HG03558 (cell line): ENCODE results near the gene LRRIQ1.
"Not testable (repeated sequence)": the region's sequence is repeated elsewhere in the genome, so short reads cannot be mapped to it uniquely, and the experiment has no call there.

Experiments
- ATAC-seq: cut with Tn5 transposase; IDR thresholded peaks from one replicate; pipeline ENCODE4 v1.9.1; 2021; ENCODE audit warnings: moderate number of reproducible peaks; ENCODE audit not compliant: unreplicated experiment; ENCODE audit errors: extremely low read depth

Gene LRRIQ1

GRCh38 chr12:85186236-85186635, 150.1 kb downstream of the LRRIQ1 start:
- no peak for ATAC-seq

GRCh38 chr12:85188619-85189018, 152.5 kb downstream of the LRRIQ1 start:
- ATAC-seq: no peak

- no peak for ATAC-seq
These were observed 154.6 kb downstream of the LRRIQ1 start for GRCh38 chr12:85190728-85191127.

- not testable (repeated sequence) for ATAC-seq
These were observed 167.7 kb downstream of the LRRIQ1 start for GRCh38 chr12:85203809-85204208.

GRCh38 chr12:85206543-85206942, 170.4 kb downstream of the LRRIQ1 start:
- no peak for ATAC-seq

- not testable (repeated sequence) for ATAC-seq
These were observed 188.2 kb downstream of the LRRIQ1 start for GRCh38 chr12:85224339-85224738.

- ATAC-seq: no peak
These were observed 189.3 kb downstream of the LRRIQ1 start for GRCh38 chr12:85225501-85225900.

- no peak for ATAC-seq
These were observed 201.2 kb downstream of the LRRIQ1 start for GRCh38 chr12:85237327-85237726.

- ATAC-seq: no peak
These were observed 208.4 kb downstream of the LRRIQ1 start for GRCh38 chr12:85244561-85244960.

- no peak for ATAC-seq
These were observed 217.7 kb downstream of the LRRIQ1 start for GRCh38 chr12:85253853-85254252.

GRCh38 chr12:85257671-85258070, 221.5 kb downstream of the LRRIQ1 start:
- no peak for ATAC-seq

- ATAC-seq: no peak
These were observed 224.3 kb downstream of the LRRIQ1 start for GRCh38 chr12:85260447-85260846.

- ATAC-seq: no peak
These were observed 224.7 kb downstream of the LRRIQ1 start for GRCh38 chr12:85260896-85261295.

GRCh38 chr12:85266356-85266755, 230.2 kb downstream of the LRRIQ1 start:
- no peak for ATAC-seq

- no peak for ATAC-seq
These were observed 237.5 kb downstream of the LRRIQ1 start for GRCh38 chr12:85273381-85274314.

GRCh38 chr12:85274315-85274651, 238.1 kb downstream of the LRRIQ1 start:
- ATAC-seq: no peak

GRCh38 chr12:85275374-85275773, 239.2 kb downstream of the LRRIQ1 start:
- no peak for ATAC-seq

- no peak for ATAC-seq
These were observed 241.0 kb downstream of the LRRIQ1 start for GRCh38 chr12:85277191-85277590.

GRCh38 chr12:85277900-85278597, 241.9 kb downstream of the LRRIQ1 start:
- no peak for ATAC-seq

- ATAC-seq: no peak
These were observed 242.7 kb downstream of the LRRIQ1 start for GRCh38 chr12:85278598-85279448.
